Natural killer cell (primary cell): ENCODE data around the gene MSMP. TPM values are rescaled to one million over a fixed set of nuclear protein-coding genes. Genes with fewer than 3 reads are reported as not detected.

Experiments
- ATAC-seq, 3 donors: fragments of 150-1000 bp in 2 of 3; fragments of 200-7000 bp in 1 of 3; cut with Tn5 transposase; 1 replicate in 1 of 3; 2 replicates in 2 of 3; pipeline ENCODE4 v1.10.0; 2021; ENCODE audit warnings: mild to moderate bottlenecking in 2 of 3, moderate library complexity in 2 of 3
- DNase-seq, 2 donors: peaks; one replicate each; pipeline versions ENCODE4 v3.0.0 to v3.0.0-alpha.2; 2013 to 2021; ENCODE audit warnings: mixed read lengths in 1 of 2
- H3K27ac ChIP-seq: one replicate; pipeline ENCODE4 v1.5.1; 2013; ENCODE audit warnings: mild to moderate bottlenecking, low read length
- H3K27me3 ChIP-seq: one replicate; pipeline ENCODE4 v1.6.1; 2013; ENCODE audit warnings: low read length; ENCODE audit not compliant: control insufficient read depth, insufficient read depth
- H3K36me3 ChIP-seq: one replicate; pipeline ENCODE4 v1.6.1; 2013; ENCODE audit warnings: low read length; ENCODE audit not compliant: control insufficient read depth, insufficient read depth
- H3K4me1 ChIP-seq: one replicate; pipeline ENCODE4 v1.6.1; 2013; ENCODE audit warnings: low read length; ENCODE audit not compliant: control insufficient read depth, insufficient read depth
- H3K4me3 ChIP-seq: one replicate; pipeline ENCODE4 v1.5.1; 2013; ENCODE audit warnings: low read length
- H3K9me3 ChIP-seq: one replicate; pipeline ENCODE4 v1.6.1; 2013; ENCODE audit warnings: low read length; ENCODE audit not compliant: control insufficient read depth, insufficient read depth
- H3K27ac Mint-ChIP-seq, 2 donors: one replicate each; pipeline ENCODE4 v1.8.0; 2022; ENCODE audit warnings: mild to moderate bottlenecking in 2 of 2, mixed read lengths in 2 of 2, moderate library complexity in 1 of 2
- H3K27me3 Mint-ChIP-seq, 2 donors: one replicate each; pipeline ENCODE4 v1.8.0; 2022; ENCODE audit warnings: low read depth in 2 of 2, mixed read lengths in 2 of 2
- H3K36me3 Mint-ChIP-seq: one replicate; pipeline ENCODE4 v1.8.0; 2022; ENCODE audit warnings: mixed read lengths
- H3K4me1 Mint-ChIP-seq, 2 donors: one replicate each; pipeline ENCODE4 v1.8.0; 2022; ENCODE audit warnings: mixed read lengths in 2 of 2
- H3K4me3 Mint-ChIP-seq: one replicate; pipeline ENCODE4 v1.8.0; 2022; ENCODE audit warnings: mild to moderate bottlenecking, moderate library complexity, mixed read lengths
- H3K9me3 Mint-ChIP-seq, 2 donors: one replicate each; pipeline ENCODE4 v1.8.0; 2022; ENCODE audit warnings: mixed read lengths in 2 of 2
- WGBS: methylation state at CpG from one replicate; pipeline ENCODE4 v1.1.7; 2013; ENCODE audit warnings: missing lambda C conversion rate; ENCODE audit not compliant: insufficient coverage; 5-methylcytosine and 5-hydroxymethylcytosine counted together
- intact Hi-C: fragments of 100-400 bp; cut with micrococcal nuclease; formaldehyde crosslinking; loops from one replicate; pipeline ENCODE4 v1.14.2; 2022
- total RNA-seq, 4 donors: library from RNA; stranded (reverse); fragments of 120-200 nt in 1 of 4; gene quantifications; one replicate each; pipeline versions ENCODE4 v1.2.3 to v1.2.4, GENCODE V29; 2013 to 2022
- TF ChIP-seq, protein P1 (sequence below): fragments of 200-600 bp; IDR thresholded peaks from one replicate; pipeline ENCODE4 v1.8.0; 2022; ENCODE audit warnings: antibody characterized with exemption

Gene MSMP
- total RNA-seq, 3 donors from 2014 or later (not counting 1 experiment from before 2014, with no cell fraction given) = not detected

DNA sequence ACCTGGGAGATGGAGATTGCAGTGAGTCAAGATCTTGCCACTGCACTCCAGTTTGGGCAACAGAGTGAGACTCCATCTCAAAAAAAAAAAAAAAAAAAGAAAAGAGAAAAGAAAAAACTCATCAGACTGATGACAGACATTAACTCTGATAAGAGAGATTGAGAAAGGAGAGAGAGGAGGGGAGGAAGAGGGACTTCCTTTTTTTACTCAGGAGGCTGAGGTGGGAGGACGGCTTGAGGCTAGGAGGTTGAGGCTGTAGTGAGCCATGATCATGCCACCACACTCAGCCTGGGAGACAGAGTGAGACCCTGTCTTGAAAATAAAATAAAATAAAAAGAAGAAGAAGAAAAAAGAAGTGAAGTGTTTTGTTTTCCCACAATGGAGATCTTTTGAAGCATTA, 9.7 kb upstream of the MSMP start:
- Mint-ChIP-seq H3K27me3 (no peaks in the 10 kb centered on the region), H3K27ac (no peak overlapping the region)
- TF ChIP-seq, protein P1, sequence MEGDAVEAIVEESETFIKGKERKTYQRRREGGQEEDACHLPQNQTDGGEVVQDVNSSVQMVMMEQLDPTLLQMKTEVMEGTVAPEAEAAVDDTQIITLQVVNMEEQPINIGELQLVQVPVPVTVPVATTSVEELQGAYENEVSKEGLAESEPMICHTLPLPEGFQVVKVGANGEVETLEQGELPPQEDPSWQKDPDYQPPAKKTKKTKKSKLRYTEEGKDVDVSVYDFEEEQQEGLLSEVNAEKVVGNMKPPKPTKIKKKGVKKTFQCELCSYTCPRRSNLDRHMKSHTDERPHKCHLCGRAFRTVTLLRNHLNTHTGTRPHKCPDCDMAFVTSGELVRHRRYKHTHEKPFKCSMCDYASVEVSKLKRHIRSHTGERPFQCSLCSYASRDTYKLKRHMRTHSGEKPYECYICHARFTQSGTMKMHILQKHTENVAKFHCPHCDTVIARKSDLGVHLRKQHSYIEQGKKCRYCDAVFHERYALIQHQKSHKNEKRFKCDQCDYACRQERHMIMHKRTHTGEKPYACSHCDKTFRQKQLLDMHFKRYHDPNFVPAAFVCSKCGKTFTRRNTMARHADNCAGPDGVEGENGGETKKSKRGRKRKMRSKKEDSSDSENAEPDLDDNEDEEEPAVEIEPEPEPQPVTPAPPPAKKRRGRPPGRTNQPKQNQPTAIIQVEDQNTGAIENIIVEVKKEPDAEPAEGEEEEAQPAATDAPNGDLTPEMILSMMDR = no peak

DNA sequence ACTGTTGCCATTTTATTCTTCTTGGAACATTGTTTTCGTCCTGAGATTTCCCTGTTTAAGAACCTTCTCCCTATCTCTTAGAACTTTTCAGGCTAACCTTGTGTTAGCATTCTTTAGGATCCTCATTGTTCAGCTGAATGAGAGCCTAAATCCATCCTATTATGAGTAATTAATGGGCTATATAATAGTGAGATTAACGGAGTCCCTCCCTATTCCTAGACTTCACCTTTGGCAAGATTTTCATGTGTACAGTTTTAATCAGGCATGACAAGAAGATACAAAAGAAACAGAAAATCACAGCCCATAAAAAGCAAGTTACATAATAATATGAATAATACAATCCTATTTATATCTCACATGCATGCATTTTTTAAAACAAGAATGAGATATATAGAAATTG, 9.1 kb upstream of the MSMP start:
- TF ChIP-seq, protein P1 = no peak
- Mint-ChIP-seq H3K4me3 (no peak overlapping the region), H3K27ac (no peak overlapping the region), H3K27me3 (no peaks in the 10 kb centered on the region), H3K4me1 (peaks cover 7 to 8% of the 10 kb centered on the region in 2 donors), H3K9me3 (no peaks in the 10 kb centered on the region), H3K36me3 (no peaks in the 10 kb centered on the region)
- WGBS = no CpG with 5 or more reads among the region's 2 CpGs
- intact Hi-C loops = no loop called here
- Histone ChIP-seq H3K27ac (no peak overlapping the region), H3K9me3 (no peaks in the 10 kb centered on the region), H3K4me1 (no peaks in the 10 kb centered on the region), H3K27me3 (no peaks in the 10 kb centered on the region), H3K36me3 (no peaks in the 10 kb centered on the region), H3K4me3 (no peak overlapping the region)
- no peak for DNase-seq
- ATAC-seq = no peak

More for the DNA sequence above, 9.7 kb upstream of the MSMP start:
- no peak for ATAC-seq
- no peaks in the 10 kb centered on the region for H3K9me3 ChIP-seq
- no peaks in the 10 kb centered on the region for H3K4me1 ChIP-seq
- Mint-ChIP-seq H3K4me1 (peaks cover 2% of the 10 kb centered on the region in 2 donors), H3K4me3 (no peak overlapping the region), H3K36me3 (no peaks in the 10 kb centered on the region), H3K9me3 (no peaks in the 10 kb centered on the region)
- intact Hi-C loops = no loop called here
- WGBS = 100% methylated on average over 1 of the region's 1 CpG
- no peak overlapping the region for H3K27ac ChIP-seq
- H3K27me3 ChIP-seq = no peaks in the 10 kb centered on the region
- no peak overlapping the region for H3K4me3 ChIP-seq
- no peak for DNase-seq
- H3K36me3 ChIP-seq = no peaks in the 10 kb centered on the region

GRCh38 chr9:35760651-35761050, 6.6 kb upstream of the MSMP start:
- Mint-ChIP-seq H3K27ac (no peak overlapping the region), H3K36me3 (no peaks in the 10 kb centered on the region), H3K4me1 (peaks cover 29 to 30% of the 10 kb centered on the region in 2 donors), H3K9me3 (no peaks in the 10 kb centered on the region), H3K27me3 (no peaks in the 10 kb centered on the region), H3K4me3 (no peak overlapping the region)
- Histone ChIP-seq H3K27ac (no peak overlapping the region), H3K27me3 (no peaks in the 10 kb centered on the region), H3K4me3 (no peak overlapping the region), H3K9me3 (no peaks in the 10 kb centered on the region), H3K36me3 (no peaks in the 10 kb centered on the region), H3K4me1 (peaks cover 16% of the 10 kb centered on the region)
- DNase-seq (no peak), ATAC-seq (no peak)
- intact Hi-C loops = no loop called here
- TF ChIP-seq, protein P1 = no peak
- 58% methylated on average over 2 of the region's 2 CpGs for WGBS

DNA sequence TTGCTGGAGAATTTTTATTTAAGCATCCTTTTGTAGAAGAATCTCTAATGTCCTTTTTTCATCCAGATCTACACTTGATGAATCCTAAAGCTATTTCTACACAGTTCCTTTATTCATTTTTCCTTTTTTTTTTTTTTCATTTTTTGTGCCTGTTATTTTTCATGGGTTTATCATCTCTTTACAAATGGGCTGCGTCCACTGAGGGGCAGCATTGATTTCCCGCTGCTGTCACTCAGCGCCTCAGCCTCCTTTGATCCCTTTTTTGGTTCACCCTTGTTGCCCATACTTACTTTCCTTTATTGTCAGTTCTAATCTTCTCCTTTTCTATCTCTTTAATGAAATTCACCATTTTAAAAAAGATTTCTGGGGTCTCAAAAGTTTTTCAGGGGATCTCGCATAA, 5.7 kb upstream of the MSMP start:
- no peaks in the 10 kb centered on the region for H3K36me3 Mint-ChIP-seq
- DNase-seq = no peak
- no peak overlapping the region for H3K27ac Mint-ChIP-seq
- H3K4me1 Mint-ChIP-seq = peaks cover 29 to 30% of the 10 kb centered on the region in 2 donors
- H3K9me3 ChIP-seq = no peaks in the 10 kb centered on the region
- no peaks in the 10 kb centered on the region for H3K36me3 ChIP-seq
- WGBS = 95% methylated on average over 4 of the region's 4 CpGs
- no peak for ATAC-seq
- intact Hi-C loops = no loop called here
- H3K9me3 Mint-ChIP-seq = no peaks in the 10 kb centered on the region
- no peak overlapping the region for H3K4me3 ChIP-seq
- TF ChIP-seq, protein P1 = no peak
- no peak overlapping the region for H3K27ac ChIP-seq
- no peak overlapping the region for H3K4me3 Mint-ChIP-seq
- peaks cover 16% of the 10 kb centered on the region for H3K4me1 ChIP-seq
- no peaks in the 10 kb centered on the region for H3K27me3 Mint-ChIP-seq
- H3K27me3 ChIP-seq = no peaks in the 10 kb centered on the region
